ENCODE data around the gene PDCD11.

GRCh38 chr10:103396789-103397087 lies 312 bp downstream of the PDCD11 start:
- TF ChIP-seq CTCF (IDR thresholded peaks at IDR 0.05), result no peak
- no peak for TF ChIP-seq POLR2A (IDR thresholded peaks at IDR 0.05)
